B cell (primary cell): ENCODE results near the gene SEMA4A. TPM values are rescaled to one million over a fixed set of nuclear protein-coding genes. Genes with fewer than 3 reads are reported as not detected.

Source experiments
- ATAC-seq: fragments of 200-7000 bp; cut with Tn5 transposase; one replicate; pipeline ENCODE4 v1.10.0; 2021; ENCODE audit warnings: low read depth, mild to moderate bottlenecking, moderate number of reproducible peaks, moderate library complexity
- CTCF ChIA-PET: fragments of 350-600 bp; sonication (Branson Sonifier 250); formaldehyde crosslinking; loops from one replicate; lab custom pipeline; 2021; ENCODE audit warnings: antibody characterized with exemption, inconsistent platforms; lab: Charles Lee
- POLR2A ChIA-PET: fragments of 350-600 bp; sonication (Branson Sonifier 250); formaldehyde crosslinking; loops from one replicate; lab custom pipeline; 2021; ENCODE audit warnings: antibody characterized with exemption; lab: Charles Lee
- DNase-seq: peaks from one replicate; pipeline ENCODE4 v3.0.0; 2013
- H2AFZ ChIP-seq: 2 replicates; pipeline ENCODE4 v1.6.1; 2012; ENCODE audit warnings: mild to moderate bottlenecking, low read depth, low read length; ENCODE audit not compliant: insufficient read depth, poor library complexity, severe bottlenecking
- H3K27ac ChIP-seq, 2 donors: 1 replicate in 1 of 2; 2 replicates in 1 of 2; pipeline ENCODE4 v1.5.1; 2012 to 2013; ENCODE audit warnings: low read length in 2 of 2, mild to moderate bottlenecking in 2 of 2, moderate library complexity in 1 of 2
- H3K27me3 ChIP-seq, 4 experiments: fragments of 200-600 bp in 1 of 4; sonication (generic) in 1 of 4; replicated peaks in 1 of 4; 1 replicate in 2 of 4; 2 replicates in 2 of 4; pipeline versions ENCODE4 v1.6.1 to v1.7.0; 2013 to 2016; ENCODE audit warnings: low read length in 3 of 4, mild to moderate bottlenecking in 2 of 4, mixed read lengths in 1 of 4, moderate library complexity in 1 of 4; ENCODE audit not compliant: insufficient read depth in 4 of 4, control insufficient read depth in 3 of 4; ENCODE audit errors: control extremely low read depth in 1 of 4
- H3K36me3 ChIP-seq, 2 experiments: replicated peaks in 1 of 2; 1 replicate in 1 of 2; 2 replicates in 1 of 2; pipeline versions ENCODE4 v1.6.1 to v1.7.1; 2013; ENCODE audit warnings: low read length in 1 of 2; ENCODE audit not compliant: insufficient read depth in 2 of 2, control insufficient read depth in 1 of 2; ENCODE audit errors: control extremely low read depth in 1 of 2, extremely low read depth in 1 of 2
- H3K4me1 ChIP-seq, 2 donors: fragments of 200-600 bp in 1 of 2; sonication (generic) in 1 of 2; 1 replicate in 1 of 2; 2 replicates in 1 of 2; pipeline versions ENCODE4 v1.5.1 to v1.6.1; 2013 to 2017; ENCODE audit warnings: low read length in 2 of 2; ENCODE audit not compliant: control insufficient read depth in 2 of 2, insufficient read depth in 2 of 2
- H3K4me2 ChIP-seq: replicated peaks from 2 replicates; pipeline ENCODE3; 2012; ENCODE audit warnings: mild to moderate bottlenecking, low read depth, low read length; ENCODE audit not compliant: poor library complexity, severe bottlenecking
- H3K4me3 ChIP-seq, 5 experiments: fragments of 200-600 bp in 1 of 5; sonication (generic) in 1 of 5; 1 replicate in 3 of 5; 2 replicates in 2 of 5; pipeline versions ENCODE4 v1.5.1 to v1.7.0; 2011 to 2016; ENCODE audit warnings: low read length in 4 of 5, mild to moderate bottlenecking in 4 of 5, low read depth in 2 of 5, control low read depth in 1 of 5, moderate library complexity in 1 of 5; ENCODE audit not compliant: insufficient read depth in 1 of 5; ENCODE audit errors: control extremely low read depth in 1 of 5, extremely low read depth in 1 of 5
- H3K79me2 ChIP-seq: fragments of 200-600 bp; sonication (generic); one replicate; pipeline ENCODE4 v1.6.0; 2016; ENCODE audit warnings: low read length; ENCODE audit not compliant: control insufficient read depth, insufficient read depth
- H3K9ac ChIP-seq: fragments of 200-600 bp; sonication (generic); 2 replicates; pipeline ENCODE4 v1.6.1; 2017; ENCODE audit warnings: mild to moderate bottlenecking, low read length, moderate library complexity
- H3K9me3 ChIP-seq, 3 donors: one replicate each; pipeline versions ENCODE4 v1.6.1 to v1.7.1; 2013; ENCODE audit warnings: low read length in 2 of 3; ENCODE audit not compliant: control insufficient read depth in 2 of 3, insufficient read depth in 1 of 3; ENCODE audit errors: control extremely low read depth in 1 of 3
- H4K20me1 ChIP-seq: 2 replicates; pipeline ENCODE4 v1.6.0; 2012; ENCODE audit warnings: mild to moderate bottlenecking, low read length; ENCODE audit not compliant: insufficient read depth, control insufficient read depth, poor library complexity, severe bottlenecking
- H3K27ac Mint-ChIP-seq: one replicate; pipeline ENCODE4 v1.8.0; 2021; ENCODE audit warnings: mixed read lengths
- H3K27me3 Mint-ChIP-seq: one replicate; pipeline ENCODE4 v1.8.0; 2021; ENCODE audit warnings: mixed read lengths
- H3K4me1 Mint-ChIP-seq: one replicate; pipeline ENCODE4 v1.8.0; 2021; ENCODE audit warnings: mixed read lengths
- H3K4me3 Mint-ChIP-seq: one replicate; pipeline ENCODE4 v1.8.0; 2021; ENCODE audit warnings: mixed read lengths
- H3K9me3 Mint-ChIP-seq: one replicate; pipeline ENCODE4 v1.8.0; 2022; ENCODE audit warnings: mixed read lengths; ENCODE audit not compliant: insufficient read depth
- CTCF ChIP-seq: fragments of 200-600 bp; IDR thresholded peaks from one replicate; pipeline ENCODE4 v1.8.0; 2022; ENCODE audit warnings: antibody characterized with exemption, mild to moderate bottlenecking
- EZH2 ChIP-seq: IDR thresholded peaks from 2 replicates; pipeline ENCODE4 v1.6.1; 2012; ENCODE audit warnings: borderline replicate concordance, low read depth, mild to moderate bottlenecking, moderate library complexity, low read length; ENCODE audit not compliant: insufficient read depth, poor library complexity, severe bottlenecking
- WGBS: methylation state at CpG from one replicate; pipeline ENCODE4 v1.1.5; 2013; ENCODE audit warnings: missing lambda C conversion rate; ENCODE audit not compliant: insufficient coverage; 5-methylcytosine and 5-hydroxymethylcytosine counted together
- intact Hi-C: fragments of 100-400 bp; cut with micrococcal nuclease; formaldehyde crosslinking; loops from one replicate; pipeline ENCODE4 v1.10.0; 2022
- polyA plus RNA-seq: library from polyadenylated mRNA; depleted of rRNA; stranded (reverse); fragments of >200 nt; gene quantifications from 2 replicates; pipeline ENCODE4 v1.2.3, GENCODE V29; 2012
- total RNA-seq, 2 donors: library from RNA; stranded (reverse); fragments of 120-200 nt in 1 of 2; gene quantifications; 1 replicate in 1 of 2; 2 replicates in 1 of 2; pipeline versions ENCODE4 v1.2.3 to v1.2.4, GENCODE V29; 2013 to 2022

The SEMA4A gene
- total and polyA plus RNA-seq, 2 donors (not counting 1 experiment from before 2014, with no cell fraction given), result 9.2 to 15.5 TPM

GRCh38 chr1:156146769-156147405 is 6.5 kb upstream of the SEMA4A start:
- Histone ChIP-seq H3K4me2 (peak overlapping the region; percentile 66), H3K27ac (no peak overlapping the region), H3K9ac (no peak overlapping the region), H3K9me3 (no peaks in the 10 kb centered on the region), H2AFZ (peak overlapping the region; percentile 47), H3K36me3 (no peaks in the 10 kb centered on the region), H4K20me1 (no peaks in the 10 kb centered on the region), H3K79me2 (no peaks in the 10 kb centered on the region), H3K27me3 (peaks cover 0 to 10% (median 5%) of the 10 kb centered on the region in 4 experiments), H3K4me3 (peak overlapping the region in 1 of 5 experiments; percentile 15), H3K4me1 (peaks cover 55 to 61% of the 10 kb centered on the region in 2 donors)
- 17% methylated on average over 3 of the region's 9 CpGs for WGBS
- H3K9me3 Mint-ChIP-seq, result no peaks in the 10 kb centered on the region
- H3K27ac Mint-ChIP-seq, result no peak overlapping the region
- no peak for TF ChIP-seq EZH2
- no peak for TF ChIP-seq CTCF
- ChIA-PET POLR2A (interaction anchor here (0.6 to 1.5 kb wide), 4 partner anchors 47 to 1118 kb away, joined by 3 to 7 read pairs (median 4); partner anchors contain the start of genes PMF1 and SLC25A44), CTCF (interaction anchor here (0.7 to 14.3 kb wide), 17 partner anchors 12 to 172 kb away, joined by 3 to 381 read pairs (median 4); partner anchors contain the start of genes PAQR6, PMF1, SLC25A44 and SMG5)
- no peak for ATAC-seq
- H3K4me3 Mint-ChIP-seq, result no peak overlapping the region
- DNase-seq, result peak; percentile 40
- H3K27me3 Mint-ChIP-seq, result peaks cover 8% of the 10 kb centered on the region
- peaks cover 55% of the 10 kb centered on the region for H3K4me1 Mint-ChIP-seq
- intact Hi-C loops, result loop anchor here (1.0 to 10.0 kb wide), 5 partner anchors 10 to 168 kb away; partner anchors contain the start of genes PMF1 and SLC25A44

GRCh38 chr1:156148216-156148615 is 5.2 kb upstream of the SEMA4A start:
- no peaks in the 10 kb centered on the region for H3K9me3 Mint-ChIP-seq
- no peaks in the 10 kb centered on the region for H3K79me2 ChIP-seq
- H3K27me3 Mint-ChIP-seq, result peaks cover 8% of the 10 kb centered on the region
- H3K36me3 ChIP-seq, result no peaks in the 10 kb centered on the region
- peak overlapping the region; percentile 91 for H3K27ac Mint-ChIP-seq
- ATAC-seq (peak; percentile 51), DNase-seq (peak; percentile 83)
- intact Hi-C loops, result loop anchor here (10.0 kb wide), 1 partner anchor 167 kb away; no protein-coding TSS in a partner anchor
- H3K4me3 ChIP-seq, result peak overlapping the region in 2 of 5 experiments; percentile 1 to 9
- H3K4me3 Mint-ChIP-seq, result peak overlapping the region; percentile 86
- CTCF ChIA-PET, result interaction anchor here (0.6 to 14.3 kb wide), 15 partner anchors 10 to 171 kb away, joined by 3 to 381 read pairs (median 4); partner anchors contain the start of genes PMF1 and SMG5
- H3K27ac ChIP-seq, result peak overlapping the region; percentile 75
- no CpG with 5 or more reads among the region's 6 CpGs for WGBS
- TF ChIP-seq CTCF (no peak), EZH2 (no peak)
- peak overlapping the region; percentile 66 for H3K4me2 ChIP-seq
- peaks cover 0 to 12% (median 5%) of the 10 kb centered on the region in 4 experiments for H3K27me3 ChIP-seq
- H4K20me1 ChIP-seq, result no peaks in the 10 kb centered on the region
- H3K4me1 Mint-ChIP-seq, result peaks cover 69% of the 10 kb centered on the region
- H3K4me1 ChIP-seq, result peaks cover 65 to 75% of the 10 kb centered on the region in 2 donors
- peak overlapping the region; percentile 13 for H3K9ac ChIP-seq
- POLR2A ChIA-PET, result interaction anchor here (0.8 to 1.5 kb wide), 4 partner anchors 45 to 77 kb away, joined by 4 to 9 read pairs (median 4); partner anchors contain the start of genes PMF1 and SLC25A44
- H2AFZ ChIP-seq, result peak overlapping the region; percentile 53
- no peaks in the 10 kb centered on the region for H3K9me3 ChIP-seq
